GM18909 (cell line): ENCODE results near the gene GLB1L.
A peak's percentile ranks its signal among the peaks of the same experiment; 100 is the strongest.
"Not testable (repeated sequence)": the region's sequence is repeated elsewhere in the genome, so short reads cannot be mapped to it uniquely, and the experiment has no call there.

Experiments
- ATAC-seq: cut with Tn5 transposase; IDR thresholded peaks from one replicate; pipeline ENCODE4 v1.9.1; 2021; ENCODE audit warnings: mild to moderate bottlenecking; ENCODE audit not compliant: unreplicated experiment, poor library complexity

Gene GLB1L

GRCh38 chr2:219282375-219282774, 37.1 kb upstream of the GLB1L start:
- ATAC-seq = no peak

- no peak for ATAC-seq
These were observed 36.3 kb upstream of the GLB1L start for GRCh38 chr2:219281588-219281987.

GRCh38 chr2:219280651-219281050, 35.4 kb upstream of the GLB1L start:
- no peak for ATAC-seq

- ATAC-seq = no peak
These were observed 34.8 kb upstream of the GLB1L start for GRCh38 chr2:219279916-219280516.

- ATAC-seq = peak; percentile 88
These were observed 34.1 kb upstream of the GLB1L start, which contains the start of gene DNAJB2 for GRCh38 chr2:219279151-219279915. DNAJB2 (plus strand) TSS chr2:219279366; CDS start chr2:219279834, 468 bp downstream.

GRCh38 chr2:219278655-219279150, 33.5 kb upstream of the GLB1L start:
- no peak for ATAC-seq

- ATAC-seq = peak; percentile 28
These were observed 32.7 kb upstream of the GLB1L start for GRCh38 chr2:219277703-219278654.

GRCh38 chr2:219274361-219274921, 29.2 kb upstream of the GLB1L start:
- no peak for ATAC-seq

- ATAC-seq = no peak
These were observed 28.7 kb upstream of the GLB1L start for GRCh38 chr2:219273937-219274336.

GRCh38 chr2:219272995-219273394, 27.8 kb upstream of the GLB1L start:
- no peak for ATAC-seq

- no peak for ATAC-seq
These were observed 27.1 kb upstream of the GLB1L start for GRCh38 chr2:219272356-219272755.

GRCh38 chr2:219271021-219271420, 25.8 kb upstream of the GLB1L start:
- ATAC-seq = no peak

- ATAC-seq = no peak
These were observed 24.8 kb upstream of the GLB1L start for GRCh38 chr2:219270055-219270372.

- ATAC-seq = no peak
These were observed 24.3 kb upstream of the GLB1L start for GRCh38 chr2:219269362-219270054.

GRCh38 chr2:219268294-219268693, 23.1 kb upstream of the GLB1L start:
- ATAC-seq = no peak

GRCh38 chr2:219266886-219267285, 21.6 kb upstream of the GLB1L start:
- no peak for ATAC-seq

GRCh38 chr2:219266232-219266631, 21.0 kb upstream of the GLB1L start:
- ATAC-seq = no peak

GRCh38 chr2:219261024-219261855, 16.0 kb upstream of the GLB1L start:
- ATAC-seq = no peak

GRCh38 chr2:219258942-219259341, 13.7 kb upstream of the GLB1L start:
- ATAC-seq = not testable (repeated sequence)
